Esophagus (tissue), 2 donors: Measurements from ENCODE around the gene FARSA. TPM values are rescaled to one million over a fixed set of nuclear protein-coding genes. Genes with fewer than 3 reads are reported as not detected.
"Not testable (repeated sequence)": the region's sequence is repeated elsewhere in the genome, so short reads cannot be mapped to it uniquely, and the experiment has no call there.

Source experiments
- H3K27ac ChIP-seq, 2 donors: one replicate each; pipeline ENCODE4 v1.5.1; 2013; ENCODE audit warnings: low read depth in 2 of 2, mild to moderate bottlenecking in 2 of 2, inconsistent platforms in 1 of 2, low read length in 1 of 2, moderate library complexity in 1 of 2
- H3K27me3 ChIP-seq, 2 donors: one replicate each; pipeline ENCODE4 v1.6.1; 2013; ENCODE audit warnings: low read length in 2 of 2, control low read depth in 1 of 2, mild to moderate bottlenecking in 1 of 2; ENCODE audit not compliant: insufficient read depth in 2 of 2, control insufficient read depth in 1 of 2
- H3K36me3 ChIP-seq, 2 donors: one replicate each; pipeline ENCODE4 v1.6.1; 2013; ENCODE audit warnings: low read length in 1 of 2; ENCODE audit not compliant: control insufficient read depth in 2 of 2, insufficient read depth in 2 of 2
- H3K4me1 ChIP-seq, 2 donors: one replicate each; pipeline ENCODE4 v1.6.1; 2013; ENCODE audit warnings: low read length in 1 of 2; ENCODE audit not compliant: control insufficient read depth in 2 of 2, insufficient read depth in 2 of 2
- H3K4me3 ChIP-seq, 2 donors: one replicate each; pipeline ENCODE4 v1.5.1; 2013; ENCODE audit warnings: low read length in 2 of 2, mild to moderate bottlenecking in 2 of 2, low read depth in 1 of 2, moderate library complexity in 1 of 2
- H3K9me3 ChIP-seq, 2 donors: one replicate each; pipeline ENCODE4 v1.6.1; 2013; ENCODE audit warnings: mild to moderate bottlenecking in 2 of 2, low read depth in 1 of 2, low read length in 1 of 2, moderate library complexity in 1 of 2; ENCODE audit not compliant: control insufficient read depth in 2 of 2, insufficient read depth in 1 of 2
- WGBS, 2 donors: extraction: QIAGEN DNeasy Blood & Tissue Kit; methylation state at CpG; one replicate each; pipeline ENCODE4 v1.1.7; 2013; 5-methylcytosine and 5-hydroxymethylcytosine counted together
- polyA plus RNA-seq, 2 donors: library from polyadenylated mRNA; stranded (reverse); fragments of 200-250 nt; gene quantifications; one replicate each; pipeline ENCODE4 v1.2.3, GENCODE V29; 2013
- donor health status: healthy with polysubstance abuse.
- donor health status: Bipolar disorder and iron deficiency.

Gene FARSA
- polyA plus RNA-seq, 2 donors = 29.1 to 49.3 TPM

DNA sequence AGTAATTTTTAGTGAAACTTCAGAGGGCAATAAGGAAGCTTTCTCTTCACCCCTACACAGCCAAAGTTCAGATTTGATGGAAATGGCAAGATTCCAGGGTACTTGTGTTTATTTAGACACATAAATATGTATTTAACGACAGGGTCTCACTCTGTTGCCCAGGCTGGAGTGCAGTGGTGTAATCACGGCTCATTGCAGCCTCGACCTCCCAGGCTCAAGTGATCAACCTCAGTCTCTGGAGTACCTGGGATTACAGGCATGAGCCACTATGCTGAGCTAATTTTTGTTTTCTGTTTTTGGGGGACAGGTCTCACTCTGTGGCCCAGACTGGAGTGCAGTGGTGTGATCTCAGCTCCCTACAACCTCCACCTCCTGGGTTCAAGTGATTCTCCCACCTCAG is 12.5 kb downstream of the FARSA start:
- Histone ChIP-seq H3K27me3 (no peaks in the 10 kb centered on the region), H3K9me3 (no peaks in the 10 kb centered on the region), H3K4me3 (no peak overlapping the region), H3K4me1 (peaks cover 0 to 3% of the 10 kb centered on the region in 2 donors), H3K36me3 (peaks cover 15 to 24% of the 10 kb centered on the region in 2 donors), H3K27ac (no peak overlapping the region)
- WGBS, 2 donors = 55 to 64% methylated on average over 3 of the region's 3 CpGs

DNA sequence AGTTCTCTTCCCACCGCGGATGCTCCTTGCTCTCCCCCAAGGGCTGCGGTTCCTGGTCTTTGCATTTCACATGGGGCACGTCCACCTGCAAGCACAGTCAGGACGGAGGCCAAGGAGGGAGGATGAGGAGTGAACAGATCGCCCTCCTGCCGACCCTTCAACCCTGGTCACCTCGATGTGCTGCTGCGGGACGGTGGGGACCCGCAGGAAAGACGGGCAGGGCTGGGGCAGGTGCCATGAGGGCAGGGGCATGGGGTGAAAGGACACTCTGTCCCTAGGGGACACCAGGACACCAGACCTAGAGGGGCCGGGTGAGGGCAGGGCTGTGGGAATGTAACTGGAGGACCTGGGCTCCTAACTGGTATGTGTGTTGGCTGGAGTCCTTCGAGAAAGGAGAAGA is 15.3 kb downstream of the FARSA start:
- no peaks in the 10 kb centered on the region for H3K9me3 ChIP-seq
- H3K27me3 ChIP-seq = no peaks in the 10 kb centered on the region
- H3K36me3 ChIP-seq = peaks cover 0 to 9% of the 10 kb centered on the region in 2 donors
- H3K4me1 ChIP-seq = peaks cover 0 to 9% of the 10 kb centered on the region in 2 donors
- H3K27ac ChIP-seq = no peak overlapping the region
- H3K4me3 ChIP-seq = no peak overlapping the region
- 92 to 95% methylated on average over 14 of the region's 14 CpGs for WGBS, 2 donors

DNA sequence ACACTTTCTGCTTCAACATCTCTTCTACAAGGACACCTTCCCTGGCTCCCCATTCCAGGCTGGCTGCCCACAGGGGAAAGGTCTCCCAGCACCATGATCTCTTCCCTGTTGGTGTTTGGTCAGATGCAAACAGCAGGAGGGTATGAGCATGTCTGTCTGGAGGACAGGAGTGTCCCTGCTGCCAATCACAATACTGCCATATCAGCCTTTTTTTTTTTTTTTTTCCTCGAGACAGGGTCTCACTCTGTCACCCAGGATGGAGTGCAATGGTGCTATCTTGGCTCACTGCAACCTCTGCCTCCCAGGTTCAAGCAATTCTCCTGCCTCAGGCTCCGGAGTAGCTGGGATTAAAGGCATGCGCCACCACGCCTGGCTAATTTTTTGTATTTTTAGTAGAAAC is 17.7 kb downstream of the FARSA start:
- H3K27me3 ChIP-seq, H3K36me3 ChIP-seq, H3K4me3 ChIP-seq, H3K9me3 ChIP-seq, H3K27ac ChIP-seq: not testable (repeated sequence)
- peaks cover 0 to 16% of the 10 kb centered on the region in 2 donors for H3K4me1 ChIP-seq
- 82 to 84% methylated on average over 4 of the region's 4 CpGs for WGBS, 2 donors

DNA sequence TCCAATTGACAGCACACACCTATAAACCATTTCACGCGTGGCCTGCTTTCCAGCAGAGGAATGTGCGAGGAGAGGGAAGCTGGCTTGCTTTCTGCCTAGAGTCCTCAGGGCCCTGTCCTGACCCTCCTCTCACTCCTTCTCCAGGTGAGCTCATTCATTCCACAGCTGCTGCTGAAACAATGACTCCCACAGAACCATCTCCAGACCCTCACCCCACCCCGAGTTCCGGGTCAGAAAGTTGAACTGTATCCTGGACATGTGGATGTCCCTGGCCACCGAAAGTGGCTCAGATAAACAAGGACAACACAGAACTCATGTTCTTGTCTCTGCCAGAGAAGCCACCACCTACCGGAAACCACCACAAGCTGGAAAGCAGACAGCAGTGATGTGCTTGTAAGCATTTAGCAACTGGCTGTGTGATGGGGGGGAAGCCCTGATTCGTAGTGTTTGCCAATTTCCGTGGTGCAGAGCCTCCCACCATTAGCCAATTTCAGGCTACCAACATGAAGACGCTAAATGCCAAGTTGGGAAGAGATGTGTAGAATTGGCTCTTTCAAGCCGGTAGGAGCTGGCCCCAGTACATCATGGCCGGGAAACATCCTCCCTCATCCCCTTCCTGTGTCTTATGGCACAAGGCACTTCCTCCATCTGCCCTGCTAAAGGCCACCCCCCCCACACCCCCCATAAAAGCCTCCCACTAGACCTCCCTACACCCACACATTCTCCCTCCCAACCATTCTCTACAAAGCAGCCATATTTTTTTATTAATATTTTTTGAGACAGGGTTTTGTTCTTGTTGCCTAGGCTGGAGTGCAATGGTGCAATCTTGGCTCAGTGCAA is 19.4 kb downstream of the FARSA start:
- Histone ChIP-seq H3K4me1 (peaks cover 0 to 16% of the 10 kb centered on the region in 2 donors), H3K9me3 (no peaks in the 10 kb centered on the region), H3K27ac (peak overlapping the region; percentile 89 to 93), H3K36me3 (no peaks in the 10 kb centered on the region), H3K4me3 (no peak overlapping the region), H3K27me3 (no peaks in the 10 kb centered on the region)
- 43 to 50% methylated on average over 12 of the region's 12 CpGs for WGBS, 2 donors

DNA sequence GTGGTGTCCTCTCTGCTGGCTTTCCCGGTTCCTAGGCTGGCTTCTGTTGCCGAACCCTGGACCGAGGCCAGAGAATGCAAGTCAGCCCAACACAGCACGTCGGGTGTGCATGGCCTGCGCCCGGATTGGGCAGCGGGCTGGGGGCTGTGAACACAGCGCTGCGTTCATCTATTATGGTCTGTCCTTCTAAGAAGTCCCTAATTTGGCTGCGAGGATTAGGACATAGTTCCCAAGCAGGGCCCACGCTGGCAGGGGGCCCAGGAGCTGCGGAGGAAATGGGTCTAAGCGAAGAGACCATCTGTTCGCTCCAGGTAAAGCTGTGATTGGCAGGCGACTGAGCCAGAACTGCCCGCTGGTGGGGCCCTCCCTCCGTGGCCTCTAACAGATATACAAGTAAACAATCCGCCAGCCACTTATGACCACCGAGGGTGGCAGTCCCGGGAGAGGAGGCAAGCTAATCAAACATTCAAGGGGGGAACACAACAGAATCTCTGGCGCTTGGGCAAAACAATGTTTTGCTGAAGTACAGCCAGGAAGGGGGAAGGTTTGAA is 20.4 kb downstream of the FARSA start:
- H3K9me3 ChIP-seq = no peaks in the 10 kb centered on the region
- H3K36me3 ChIP-seq = no peaks in the 10 kb centered on the region
- peaks cover 0 to 13% of the 10 kb centered on the region in 2 donors for H3K4me1 ChIP-seq
- H3K4me3 ChIP-seq = peak overlapping the region; percentile 21 to 23
- WGBS, 2 donors = 13 to 16% methylated on average over 22 of the region's 22 CpGs
- H3K27me3 ChIP-seq = no peaks in the 10 kb centered on the region
- H3K27ac ChIP-seq = peak overlapping the region; percentile 89 to 93

DNA sequence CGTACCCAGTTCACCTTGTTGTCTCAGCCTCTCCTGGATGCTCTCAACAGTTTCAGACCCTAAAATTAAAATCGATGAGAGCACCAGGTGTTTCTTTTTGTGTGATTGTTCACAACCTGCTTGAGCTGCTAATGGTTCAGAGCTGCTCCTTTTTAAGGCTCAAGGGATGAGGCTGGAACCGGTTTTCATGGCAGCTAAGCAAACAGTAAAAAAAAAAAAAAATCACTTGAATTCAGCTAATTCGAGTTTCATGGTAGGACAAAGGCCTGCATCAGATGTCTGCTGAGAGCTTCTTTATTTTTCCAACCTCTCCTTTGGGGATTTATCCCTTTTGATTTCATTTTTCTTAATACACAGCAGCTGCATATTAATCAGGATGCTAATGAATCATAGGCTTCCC is 20.9 kb downstream of the FARSA start:
- H3K27ac ChIP-seq = peak overlapping the region; percentile 89 to 93
- 33 to 37% methylated on average over 4 of the region's 4 CpGs for WGBS, 2 donors
- no peaks in the 10 kb centered on the region for H3K36me3 ChIP-seq
- H3K27me3 ChIP-seq = no peaks in the 10 kb centered on the region
- H3K9me3 ChIP-seq = no peaks in the 10 kb centered on the region
- peaks cover 0 to 13% of the 10 kb centered on the region in 2 donors for H3K4me1 ChIP-seq
- peak overlapping the region in 1 of 2 donors; percentile 23 for H3K4me3 ChIP-seq

DNA sequence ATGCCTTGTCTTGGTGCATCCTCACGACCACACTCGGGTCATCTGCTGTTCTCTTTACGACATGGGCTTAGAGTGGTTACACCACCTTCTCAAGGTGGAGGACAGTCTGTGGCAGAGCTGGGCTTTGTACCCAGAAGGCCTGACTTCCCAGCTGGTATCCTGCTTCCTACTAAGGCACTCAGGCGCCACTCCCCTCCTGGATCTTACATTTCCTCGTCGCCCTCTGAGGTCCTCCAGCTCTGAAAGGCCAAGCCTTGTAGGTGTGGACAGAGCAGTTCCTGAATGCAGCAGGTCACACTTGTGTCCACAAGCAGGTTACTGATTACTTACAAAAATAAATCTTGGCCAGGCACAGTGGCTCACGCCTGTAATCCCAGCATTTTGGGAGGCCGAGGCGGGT is 26.3 kb downstream of the FARSA start:
- WGBS, 2 donors = 87 to 88% methylated on average over 9 of the region's 9 CpGs
- no peaks in the 10 kb centered on the region for H3K36me3 ChIP-seq
- H3K9me3 ChIP-seq = no peaks in the 10 kb centered on the region

DNA sequence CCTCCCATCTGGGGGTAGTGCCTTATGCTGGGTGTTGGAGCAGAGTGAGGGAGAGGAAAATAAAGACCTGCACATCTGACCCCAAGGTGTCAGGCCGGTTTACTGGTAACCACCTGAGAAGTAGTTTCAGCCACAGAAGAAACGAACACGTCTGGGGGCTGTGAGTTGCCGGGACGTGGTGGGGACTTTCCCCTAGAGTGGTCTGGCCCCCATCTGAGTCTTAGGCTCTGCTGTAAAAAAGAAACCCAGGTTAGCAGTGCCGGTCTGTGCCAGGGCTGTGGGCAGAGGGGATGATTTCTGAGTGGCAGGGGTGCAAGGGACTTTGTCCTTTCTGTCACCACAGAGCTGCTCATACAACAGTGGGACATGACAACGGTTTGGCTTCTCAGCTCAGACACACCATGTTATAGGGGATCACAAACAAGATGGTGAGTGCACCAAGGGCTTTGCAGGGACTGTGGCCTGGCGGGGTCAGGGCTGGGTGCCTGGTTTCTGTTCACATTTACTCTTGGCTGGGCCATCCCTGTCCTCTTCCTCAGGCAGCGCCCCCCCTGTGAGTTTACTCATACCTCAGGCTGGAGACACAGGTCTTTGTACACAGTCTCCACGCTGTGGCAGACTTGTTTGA is 33.5 kb downstream of the FARSA start:
- Histone ChIP-seq H3K4me1 (no peaks in the 10 kb centered on the region), H3K27me3 (no peaks in the 10 kb centered on the region), H3K4me3 (no peak overlapping the region), H3K36me3 (peaks cover 4 to 21% of the 10 kb centered on the region in 2 donors), H3K27ac (no peak overlapping the region), H3K9me3 (no peaks in the 10 kb centered on the region)
- 82% methylated on average over 10 of the region's 10 CpGs for WGBS, 2 donors

More for the DNA sequence above, 26.3 kb downstream of the FARSA start:
- H3K27me3 ChIP-seq = no peaks in the 10 kb centered on the region
- no peaks in the 10 kb centered on the region for H3K4me1 ChIP-seq
- no peak overlapping the region for H3K4me3 ChIP-seq
- no peak overlapping the region for H3K27ac ChIP-seq

DNA sequence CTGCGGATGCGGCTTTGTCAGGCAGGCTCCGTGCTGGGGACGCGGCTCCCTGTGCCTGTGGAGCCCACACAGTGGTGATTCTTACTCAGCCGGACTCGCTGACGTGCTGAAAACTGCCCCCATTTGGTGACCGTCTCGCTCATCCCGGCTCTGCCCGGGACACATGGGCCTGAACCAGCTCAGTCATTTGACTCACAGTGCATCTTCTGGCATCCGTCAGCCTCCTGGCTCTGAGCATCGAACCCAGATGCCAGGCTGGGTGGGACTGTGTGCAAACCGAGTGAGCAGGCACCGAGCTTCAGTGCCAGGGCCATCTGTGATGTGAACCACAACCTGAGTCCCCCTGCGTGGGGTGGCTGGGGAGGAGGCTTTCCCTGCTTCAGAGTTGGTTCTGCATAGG is 37.1 kb downstream of the FARSA start:
- WGBS, 2 donors = 93 to 96% methylated on average over 17 of the region's 17 CpGs
- no peak overlapping the region for H3K4me3 ChIP-seq
- H3K27me3 ChIP-seq = no peaks in the 10 kb centered on the region
- peaks cover 2 to 8% of the 10 kb centered on the region in 2 donors for H3K4me1 ChIP-seq
- peaks cover 4 to 30% of the 10 kb centered on the region in 2 donors for H3K36me3 ChIP-seq
- H3K9me3 ChIP-seq = no peaks in the 10 kb centered on the region
- H3K27ac ChIP-seq = no peak overlapping the region
